K562 (cell line): Measurements from ENCODE around the gene POLG. TPM values are rescaled to one million over a fixed set of nuclear protein-coding genes. Genes with fewer than 3 reads are reported as not detected.

Experiments used
- ATAC-seq: fragments of 200-7000 bp; cut with Tn5 transposase; 3 replicates; pipeline ENCODE4 v1.9.1; 2020; ENCODE audit warnings: moderate library complexity
- BruUV-seq: library from RNA; stranded (reverse); fragments of 400-500 nt; replicated peaks from 2 replicates; lab custom pipeline; 2021; lab: Mats Ljungman, UMichigan
- CTCF ChIA-PET: fragments of 300-600 bp; formaldehyde crosslinking; extraction: SDS; loops from one replicate; lab custom pipeline; 2021; ENCODE audit warnings: low intra/inter-chr PET ratio; lab: Yijun Ruan, JAX
- POLR2A ChIA-PET: fragments of 300-600, 350-650 bp; sonication (Branson Sonifier 250); formaldehyde crosslinking; extraction: SDS; loops from one replicate; lab custom pipeline; 2021; ENCODE audit warnings: antibody characterized with exemption, inconsistent platforms; lab: Yijun Ruan, JAX
- DNase-seq, 4 experiments: peaks; one replicate each; pipeline versions ENCODE4 v3.0.0 to v3.0.0-alpha.2; 2011 to 2018; ENCODE audit warnings: low spot score in 3 of 4, mixed read lengths in 3 of 4; ENCODE audit errors: extremely low read depth in 1 of 4
- FAIRE-seq: peaks from 2 replicates; lab custom pipeline; 2011; peaks lifted over from hg19 to GRCh38; lab: Jason Lieb, UNC
- H2AFZ ChIP-seq: 2 replicates; pipeline ENCODE4 v1.6.0; 2011; ENCODE audit warnings: low read depth, low read length, control low read depth, inconsistent platforms
- H3K27ac ChIP-seq: fragments of 200-600 bp; 3 replicates; pipeline ENCODE4 v1.8.0; 2011; ENCODE audit warnings: low read depth, mild to moderate bottlenecking, control low read depth, inconsistent platforms, low read length, moderate library complexity, mixed read lengths; ENCODE audit errors: extremely low read depth
- H3K27me3 ChIP-seq, 2 experiments: fragments of 300-600 bp in 1 of 2; 2 replicates in 1 of 2; 3 replicates in 1 of 2; pipeline versions ENCODE4 v1.6.0 to v1.8.0; 2011; ENCODE audit warnings: inconsistent platforms in 2 of 2, low read length in 2 of 2, mild to moderate bottlenecking in 1 of 2, mixed read lengths in 1 of 2, moderate library complexity in 1 of 2; ENCODE audit not compliant: control insufficient read depth in 2 of 2, insufficient read depth in 2 of 2
- H3K36me3 ChIP-seq: fragments of 300-600 bp; 3 replicates; pipeline ENCODE4 v1.8.0; 2011; ENCODE audit warnings: mild to moderate bottlenecking, low read length, inconsistent platforms; ENCODE audit not compliant: control insufficient read depth, insufficient read depth
- H3K4me1 ChIP-seq, 2 experiments: fragments of 200-600 bp in 1 of 2; replicated peaks in 1 of 2; 2 replicates in 1 of 2; 3 replicates in 1 of 2; pipeline versions ENCODE4 v1.5.1 to v1.8.0; 2011; ENCODE audit warnings: inconsistent platforms in 2 of 2, low read length in 2 of 2, mild to moderate bottlenecking in 1 of 2, mixed read lengths in 1 of 2, moderate library complexity in 1 of 2; ENCODE audit not compliant: control insufficient read depth in 2 of 2, insufficient read depth in 2 of 2
- H3K4me2 ChIP-seq: 2 replicates; pipeline ENCODE4 v1.6.1; 2011; ENCODE audit warnings: low read length, control low read depth, inconsistent platforms, mixed read lengths; ENCODE audit not compliant: insufficient read depth
- H3K4me3 ChIP-seq: fragments of 200-600 bp; sonication (generic), shearing (Covaris generic); 2 replicates; pipeline ENCODE4 v1.5.1; 2016; ENCODE audit warnings: control low read depth, inconsistent platforms
- H3K79me2 ChIP-seq: fragments of 200-600 bp; 3 replicates; pipeline ENCODE4 v1.8.0; 2011; ENCODE audit warnings: low read length, inconsistent platforms; ENCODE audit not compliant: control insufficient read depth, insufficient read depth
- H3K9ac ChIP-seq, 2 experiments: 2 replicates each; pipeline versions ENCODE4 v1.6.0 to v1.6.1; 2011; ENCODE audit warnings: low read depth in 2 of 2, low read length in 2 of 2, control low read depth in 1 of 2, inconsistent platforms in 1 of 2, mild to moderate bottlenecking in 1 of 2, mixed read lengths in 1 of 2; ENCODE audit not compliant: insufficient read depth in 1 of 2
- H3K9me1 ChIP-seq: one replicate; pipeline ENCODE4 v1.6.0; 2011; ENCODE audit warnings: inconsistent platforms, mild to moderate bottlenecking, low read length, moderate library complexity; ENCODE audit not compliant: control insufficient read depth, insufficient read depth
- H3K9me3 ChIP-seq: replicated peaks from 2 replicates; pipeline ENCODE4 v1.5.1; 2011; ENCODE audit warnings: low read depth, low read length, inconsistent platforms; ENCODE audit not compliant: control insufficient read depth, insufficient read depth
- H4K20me1 ChIP-seq: replicated peaks from 2 replicates; pipeline ENCODE4 v1.6.1; 2011; ENCODE audit warnings: low read length, inconsistent platforms, mixed read lengths; ENCODE audit not compliant: control insufficient read depth, insufficient read depth
- CHD1 ChIP-seq: fragments of 200-600 bp; sonication (generic); IDR thresholded peaks from one replicate; pipeline ENCODE4 v1.6.1; 2012; ENCODE audit warnings: mild to moderate bottlenecking, moderate library complexity, low read length, inconsistent platforms
- GTF2F1 ChIP-seq: IDR thresholded peaks from 2 replicates; pipeline ENCODE4 v1.6.1; 2011; ENCODE audit warnings: low read depth, low read length, improper control_type of control experiment
- HDAC1 ChIP-seq, 2 experiments: fragments of 450-650 bp; IDR thresholded peaks; 2 replicates each; pipeline ENCODE4 v1.6.1; 2016 to 2017; ENCODE audit warnings: inconsistent platforms in 1 of 2, mild to moderate bottlenecking in 1 of 2, moderate library complexity in 1 of 2
- NFE2L1 ChIP-seq: fragments of 450-650 bp; IDR thresholded peaks from 2 replicates; pipeline ENCODE4 v1.6.1; 2016; ENCODE audit warnings: missing genetic modification characterization, low read depth, mild to moderate bottlenecking, missing compliant biosample characterization, moderate library complexity, borderline replicate concordance
- PPARD ChIP-seq: fragments of 250-450 bp; sonication (Bioruptor Pico); IDR thresholded peaks from 2 replicates; pipeline ENCODE4 v1.8.0; 2022; ENCODE audit warnings: inconsistent platforms, mild to moderate bottlenecking, moderate library complexity
- RBBP5 ChIP-seq: fragments of 200-600 bp; sonication (generic); IDR thresholded peaks from 2 replicates; pipeline ENCODE4 v1.6.1; 2012; ENCODE audit warnings: borderline replicate concordance, mild to moderate bottlenecking, low read length, control low read depth, inconsistent platforms; ENCODE audit not compliant: insufficient read depth, poor library complexity, severe bottlenecking
- SAFB2 ChIP-seq: fragments of 200-400 bp; formaldehyde crosslinking; IDR thresholded peaks from 2 replicates; pipeline ENCODE4 v1.6.1; 2018; ENCODE audit warnings: borderline replicate concordance, low read length, low read depth, moderate library complexity; ENCODE audit not compliant: severe bottlenecking
- SMARCA5 ChIP-seq: fragments of 450-650 bp; IDR thresholded peaks from 2 replicates; pipeline ENCODE4 v1.6.1; 2016
- TEAD1 ChIP-seq, 2 experiments: fragments of 450-650 bp in 1 of 2; sonication (generic) in 1 of 2; formaldehyde crosslinking; IDR thresholded peaks; 2 replicates each; pipeline versions ENCODE4 v1.4.0 to v1.8.0; 2020 to 2022; ENCODE audit warnings: mild to moderate bottlenecking in 2 of 2, missing genetic modification reagents in 1 of 2
- TEAD2 ChIP-seq: fragments of 450-650 bp; IDR thresholded peaks from 2 replicates; pipeline ENCODE4 v1.6.1; 2016; ENCODE audit warnings: missing genetic modification characterization, control low read depth, missing compliant biosample characterization
- TRIM24 ChIP-seq, 2 experiments: fragments of 450-650 bp; IDR thresholded peaks; 2 replicates each; pipeline ENCODE4 v1.6.1; 2016
- ZBTB17 ChIP-seq: fragments of 450-650 bp; formaldehyde crosslinking; IDR thresholded peaks from 2 replicates; pipeline ENCODE4 v1.4.0; 2020; ENCODE audit warnings: mild to moderate bottlenecking
- ZFPM2 ChIP-seq: fragments of 250-450 bp; sonication (Bioruptor Pico); IDR thresholded peaks from 2 replicates; pipeline ENCODE4 v1.5.1; 2022; ENCODE audit warnings: mild to moderate bottlenecking
- ZNF551 ChIP-seq: fragments of 250-450 bp; sonication (Bioruptor Pico); IDR thresholded peaks from 2 replicates; pipeline ENCODE4 v1.5.0; 2021; ENCODE audit warnings: mild to moderate bottlenecking, moderate library complexity
- ZNF764 ChIP-seq: fragments of 250-450 bp; sonication (Bioruptor Pico); IDR thresholded peaks from 2 replicates; pipeline ENCODE4 v1.4.0; 2020; ENCODE audit warnings: low read depth, mild to moderate bottlenecking, moderate library complexity
- WGBS: fragments of 100-300 bp; shearing (Covaris generic); methylation state at CpG from one replicate; pipeline ENCODE4 v1.1.6; 2016; ENCODE audit warnings: low coverage, mixed read lengths; ENCODE audit not compliant: insufficient coverage; ENCODE audit errors: missing lambda C conversion rate; 5-methylcytosine and 5-hydroxymethylcytosine counted together
- in situ Hi-C: fragments of 300-500 bp; cut with MboI; formaldehyde crosslinking; loops from 4 replicates; pipeline ENCODE4 v1.15.0; 2018; ENCODE audit warnings: inconsistent platforms, mixed read lengths
- intact Hi-C: fragments of 100-400 bp; cut with micrococcal nuclease; formaldehyde crosslinking; loops from 2 replicates; pipeline ENCODE4 v1.14.2; 2022
- polyA plus RNA-seq, 8 experiments: library from polyadenylated mRNA; depleted of rRNA in 4 of 8; stranded (reverse) in 5 of 8; unstranded in 3 of 8; fragments of >200 nt; fragmentation: Nextera tagmentation in 2 of 8; fragmentation: Illumina TruSeq in 1 of 8; extraction: Ambion mirVana in 2 of 8; extraction: Trizol in 1 of 8; gene quantifications; 2 replicates each; pipeline versions ENCODE4 v1.2.1 to v1.2.3, GENCODE V29; 2011 to 2014; ENCODE audit warnings: inconsistent platforms in 1 of 8, missing spikeins in 1 of 8
- total RNA-seq, 7 experiments: library from RNA; depleted of rRNA in 6 of 7; stranded (reverse); fragments of >200 nt in 6 of 7; fragmentation: Illumina TruSeq in 2 of 7; extraction: Trizol in 2 of 7; gene quantifications; 2 replicates each; pipeline versions ENCODE4 v1.2.1 to v1.2.3, GENCODE V29; 2011 to 2021; ENCODE audit warnings: low replicate concordance in 1 of 7
- TF ChIP-seq, protein P1 (sequence below): sonication (generic); formaldehyde crosslinking; IDR thresholded peaks from 2 replicates; pipeline ENCODE4 v1.8.1; 2023; ENCODE audit warnings: mild to moderate bottlenecking, missing genetic modification reagents

POLG gene
- total and polyA plus RNA-seq, 9 of the 15 experiments (the other 6 are each of a cell fraction or from before 2014, with no cell fraction given) = 15.2 to 83.8 (median 38.6) TPM

DNA sequence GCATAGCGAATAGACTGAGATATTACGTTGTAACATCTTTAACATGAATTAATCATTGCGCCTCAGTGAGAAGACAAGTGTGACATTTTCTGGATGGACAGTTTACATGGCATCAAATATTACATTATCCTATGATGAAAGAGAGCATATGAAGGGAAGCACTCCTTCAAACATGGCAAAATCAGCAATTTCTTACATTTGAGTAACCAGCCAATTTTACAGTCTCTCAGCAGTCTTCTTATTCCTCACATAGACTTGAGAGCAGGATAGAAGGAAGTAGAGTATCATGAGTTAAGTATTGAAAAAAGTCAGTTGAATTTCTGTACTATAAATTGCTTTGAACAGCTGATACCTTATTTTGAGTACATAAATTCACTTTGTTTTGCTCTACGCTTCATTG lies 52.0 kb downstream of the POLG start:
- no peak overlapping the region for H2AFZ ChIP-seq
- H3K4me1 ChIP-seq = no peaks in the 10 kb centered on the region
- no peaks in the 10 kb centered on the region for H3K9me1 ChIP-seq
- in situ Hi-C loops = no loop called here
- H3K4me3 ChIP-seq = no peak overlapping the region
- ChIA-PET CTCF (no interaction called here), POLR2A (interaction anchor here (0.7 to 1.2 kb wide), 4 partner anchors 18 to 77 kb away, joined by 3 to 4 read pairs (median 3); partner anchors contain the start of gene FANCI)
- H3K36me3 ChIP-seq = peaks cover 87% of the 10 kb centered on the region
- FAIRE-seq (no peak), ATAC-seq (no peak), DNase-seq (no peak)
- H3K9ac ChIP-seq = no peak overlapping the region
- H3K27me3 ChIP-seq = no peaks in the 10 kb centered on the region
- H3K4me2 ChIP-seq = no peak overlapping the region
- no peaks in the 10 kb centered on the region for H4K20me1 ChIP-seq
- TSS peak; percentile 22 for BruUV-seq
- WGBS = 96% methylated on average over 4 of the region's 4 CpGs
- no peak for TF ChIP-seq PPARD
- TF ChIP-seq ZNF764 = no peak
- TF ChIP-seq ZBTB17 (CRISPR knock-in tag) = no peak
- no peak for TF ChIP-seq SMARCA5
- TF ChIP-seq SAFB2 = no peak
- no peak for TF ChIP-seq NFE2L1 (tag)
- H3K79me2 ChIP-seq = no peaks in the 10 kb centered on the region
- intact Hi-C loops = no loop called here
- H3K9me3 ChIP-seq = no peaks in the 10 kb centered on the region
- H3K27ac ChIP-seq = no peak overlapping the region

DNA sequence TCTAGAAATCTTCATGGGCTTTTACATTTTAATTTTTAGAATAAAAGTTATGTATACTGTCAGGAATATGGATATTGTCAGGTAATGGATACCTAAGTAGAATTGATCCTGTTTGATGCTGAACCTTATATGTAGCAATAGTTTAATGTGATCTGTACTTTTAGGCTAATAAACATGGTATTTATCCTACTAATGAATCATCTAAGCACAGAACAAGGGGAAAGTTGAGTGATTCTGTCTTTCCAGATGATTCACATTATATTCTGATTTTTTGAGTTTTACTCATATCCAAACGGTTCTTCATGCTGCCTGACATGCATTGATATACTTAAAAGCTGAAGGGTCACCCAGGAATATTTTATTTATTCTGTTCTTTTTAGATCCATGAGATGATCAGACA lies 56.3 kb downstream of the POLG start:
- CTCF ChIA-PET = no interaction called here
- TF ChIP-seq HDAC1 (IDR thresholded peaks at IDR 0.05) = no peak
- TF ChIP-seq ZNF551 (CRISPR knock-in tag) = no peak
- no peak for TF ChIP-seq RBBP5
- TF ChIP-seq TEAD1 (CRISPR knock-in tag; IDR thresholded peaks at IDR 0.05) = no peak
- TF ChIP-seq TRIM24 (IDR thresholded peaks at IDR 0.05) = no peak
- TF ChIP-seq CHD1 = no peak
- TF ChIP-seq, protein P1, sequence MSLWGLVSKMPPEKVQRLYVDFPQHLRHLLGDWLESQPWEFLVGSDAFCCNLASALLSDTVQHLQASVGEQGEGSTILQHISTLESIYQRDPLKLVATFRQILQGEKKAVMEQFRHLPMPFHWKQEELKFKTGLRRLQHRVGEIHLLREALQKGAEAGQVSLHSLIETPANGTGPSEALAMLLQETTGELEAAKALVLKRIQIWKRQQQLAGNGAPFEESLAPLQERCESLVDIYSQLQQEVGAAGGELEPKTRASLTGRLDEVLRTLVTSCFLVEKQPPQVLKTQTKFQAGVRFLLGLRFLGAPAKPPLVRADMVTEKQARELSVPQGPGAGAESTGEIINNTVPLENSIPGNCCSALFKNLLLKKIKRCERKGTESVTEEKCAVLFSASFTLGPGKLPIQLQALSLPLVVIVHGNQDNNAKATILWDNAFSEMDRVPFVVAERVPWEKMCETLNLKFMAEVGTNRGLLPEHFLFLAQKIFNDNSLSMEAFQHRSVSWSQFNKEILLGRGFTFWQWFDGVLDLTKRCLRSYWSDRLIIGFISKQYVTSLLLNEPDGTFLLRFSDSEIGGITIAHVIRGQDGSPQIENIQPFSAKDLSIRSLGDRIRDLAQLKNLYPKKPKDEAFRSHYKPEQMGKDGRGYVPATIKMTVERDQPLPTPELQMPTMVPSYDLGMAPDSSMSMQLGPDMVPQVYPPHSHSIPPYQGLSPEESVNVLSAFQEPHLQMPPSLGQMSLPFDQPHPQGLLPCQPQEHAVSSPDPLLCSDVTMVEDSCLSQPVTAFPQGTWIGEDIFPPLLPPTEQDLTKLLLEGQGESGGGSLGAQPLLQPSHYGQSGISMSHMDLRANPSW (CRISPR knock-in tag) = no peak
- no peak for TF ChIP-seq ZFPM2 (CRISPR knock-in tag)
- TF ChIP-seq TEAD2 = no peak
- TF ChIP-seq GTF2F1 = no peak

More for the DNA sequence above, 56.3 kb downstream of the POLG start:
- H3K4me2 ChIP-seq = no peak overlapping the region
- peaks cover 88% of the 10 kb centered on the region for H3K36me3 ChIP-seq
- POLR2A ChIA-PET = interaction anchor here (0.8 to 1.0 kb wide), 2 partner anchors 32 to 34 kb away, joined by 3 to 4 read pairs; partner anchors contain the start of gene FANCI
- H3K4me1 ChIP-seq = no peaks in the 10 kb centered on the region
- no peak for ATAC-seq
- no peak overlapping the region for H3K4me3 ChIP-seq
- no peaks in the 10 kb centered on the region for H3K9me1 ChIP-seq
- intact Hi-C loops = no loop called here
- no peak overlapping the region for H3K27ac ChIP-seq
- BruUV-seq = no TSS peak
- no peaks in the 10 kb centered on the region for H4K20me1 ChIP-seq
- H2AFZ ChIP-seq = no peak overlapping the region
- no peak for FAIRE-seq
- no peaks in the 10 kb centered on the region for H3K79me2 ChIP-seq
- no peak for DNase-seq
- H3K27me3 ChIP-seq = no peaks in the 10 kb centered on the region
- no peak overlapping the region for H3K9ac ChIP-seq
- H3K9me3 ChIP-seq = no peaks in the 10 kb centered on the region
- WGBS = 83% methylated on average over 1 of the region's 1 CpG
- in situ Hi-C loops = no loop called here
